ENCODE measurements around the gene MED12L. TPM values are rescaled to one million over a fixed set of nuclear protein-coding genes. Genes with fewer than 3 reads are reported as not detected.

MED12L gene
- total RNA-seq, 1 donor from 2014 or later = 1.4 TPM

GRCh38 chr3:151259664-151260063 is 174.2 kb downstream of the MED12L start:
- no peaks in the 10 kb centered on the region for H3K9me3 Mint-ChIP-seq (ENCODE audit: unreplicated experiment)
- DNase-seq (ENCODE audit: extremely low spot score, unreplicated experiment) = no peak
- H3K4me1 Mint-ChIP-seq (ENCODE audit: unreplicated experiment) = peaks cover 4% of the 10 kb centered on the region
- H3K27ac Mint-ChIP-seq (ENCODE audit: unreplicated experiment) = no peak overlapping the region
- H3K4me3 Mint-ChIP-seq (ENCODE audit: unreplicated experiment) = no peak overlapping the region
- H3K36me3 Mint-ChIP-seq (ENCODE audit: unreplicated experiment) = no peaks in the 10 kb centered on the region
- no peak for TF ChIP-seq CTCF (IDR thresholded peaks at IDR 0.05)
- H3K27me3 Mint-ChIP-seq (ENCODE audit: unreplicated experiment) = peaks cover 3% of the 10 kb centered on the region

GRCh38 chr3:151262871-151263525 is 177.5 kb downstream of the MED12L start:
- no peaks in the 10 kb centered on the region for H3K9me3 Mint-ChIP-seq (ENCODE audit: unreplicated experiment)
- peaks cover 3% of the 10 kb centered on the region for H3K27me3 Mint-ChIP-seq (ENCODE audit: unreplicated experiment)
- no peak overlapping the region for H3K4me3 Mint-ChIP-seq (ENCODE audit: unreplicated experiment)
- H3K27ac Mint-ChIP-seq (ENCODE audit: unreplicated experiment) = no peak overlapping the region
- no peaks in the 10 kb centered on the region for H3K36me3 Mint-ChIP-seq (ENCODE audit: unreplicated experiment)
- DNase-seq (ENCODE audit: extremely low spot score, unreplicated experiment) = no peak
- no peak for TF ChIP-seq CTCF (IDR thresholded peaks at IDR 0.05)
- no peaks in the 10 kb centered on the region for H3K4me1 Mint-ChIP-seq (ENCODE audit: unreplicated experiment)

GRCh38 chr3:151264605-151265004 is 179.1 kb downstream of the MED12L start:
- no peaks in the 10 kb centered on the region for H3K4me1 Mint-ChIP-seq (ENCODE audit: unreplicated experiment)
- no peak for TF ChIP-seq CTCF (IDR thresholded peaks at IDR 0.05)
- DNase-seq (ENCODE audit: extremely low spot score, unreplicated experiment) = no peak
- H3K27me3 Mint-ChIP-seq (ENCODE audit: unreplicated experiment) = peaks cover 2% of the 10 kb centered on the region
- H3K9me3 Mint-ChIP-seq (ENCODE audit: unreplicated experiment) = no peaks in the 10 kb centered on the region
- H3K4me3 Mint-ChIP-seq (ENCODE audit: unreplicated experiment) = no peak overlapping the region
- H3K36me3 Mint-ChIP-seq (ENCODE audit: unreplicated experiment) = no peaks in the 10 kb centered on the region
- H3K27ac Mint-ChIP-seq (ENCODE audit: unreplicated experiment) = no peak overlapping the region

- no peak overlapping the region for H3K27ac Mint-ChIP-seq (ENCODE audit: unreplicated experiment)
- TF ChIP-seq CTCF (IDR thresholded peaks at IDR 0.05) = no peak
- no peaks in the 10 kb centered on the region for H3K4me1 Mint-ChIP-seq (ENCODE audit: unreplicated experiment)
- H3K4me3 Mint-ChIP-seq (ENCODE audit: unreplicated experiment) = no peak overlapping the region
- no peak for DNase-seq (ENCODE audit: extremely low spot score, unreplicated experiment)
- H3K9me3 Mint-ChIP-seq (ENCODE audit: unreplicated experiment) = no peaks in the 10 kb centered on the region
- H3K36me3 Mint-ChIP-seq (ENCODE audit: unreplicated experiment) = no peaks in the 10 kb centered on the region
- H3K27me3 Mint-ChIP-seq (ENCODE audit: unreplicated experiment) = no peaks in the 10 kb centered on the region
Measured at GRCh38 chr3:151265166-151265565, 179.7 kb downstream of the MED12L start.

GRCh38 chr3:151265866-151266265 is 180.4 kb downstream of the MED12L start:
- H3K36me3 Mint-ChIP-seq (ENCODE audit: unreplicated experiment) = no peaks in the 10 kb centered on the region
- TF ChIP-seq CTCF (IDR thresholded peaks at IDR 0.05) = no peak
- no peak overlapping the region for H3K27ac Mint-ChIP-seq (ENCODE audit: unreplicated experiment)
- H3K4me3 Mint-ChIP-seq (ENCODE audit: unreplicated experiment) = no peak overlapping the region
- DNase-seq (ENCODE audit: extremely low spot score, unreplicated experiment) = no peak
- H3K27me3 Mint-ChIP-seq (ENCODE audit: unreplicated experiment) = no peaks in the 10 kb centered on the region
- no peaks in the 10 kb centered on the region for H3K9me3 Mint-ChIP-seq (ENCODE audit: unreplicated experiment)
- no peaks in the 10 kb centered on the region for H3K4me1 Mint-ChIP-seq (ENCODE audit: unreplicated experiment)
